Spleen (tissue), 7 donors: ENCODE data around the gene NUP155.

Source experiments
- POLR2A ChIP-seq, 3 donors: fragments of 450-650 bp; IDR thresholded peaks; one replicate each; pipeline ENCODE4 v1.5.1; 2017; ENCODE audit warnings: antibody characterized with exemption in 3 of 3, mild to moderate bottlenecking in 1 of 3
- TF ChIP-seq, protein P1 (sequence below), 11 experiments: fragments of 200-600 bp in 7 of 11; fragments of 450-650 bp in 4 of 11; sonication (generic) in 4 of 11; IDR thresholded peaks in 8 of 11; conservative IDR thresholded peaks in 3 of 11; 1 replicate in 7 of 11; 2 replicates in 4 of 11; pipeline versions ENCODE4 v1.4.0 to v1.8.0; 2016 to 2021; ENCODE audit warnings: antibody characterized with exemption in 11 of 11, inconsistent platforms in 4 of 11, mild to moderate bottlenecking in 1 of 11
- donor health status: DM: no; HTN: no; CAD: no; lungs with moderate emphysema.
- donor health status: DM: no; HTN: no; CAD: no.
- donor health status: DM: no; HTN: no; CAD: no.

DNA sequence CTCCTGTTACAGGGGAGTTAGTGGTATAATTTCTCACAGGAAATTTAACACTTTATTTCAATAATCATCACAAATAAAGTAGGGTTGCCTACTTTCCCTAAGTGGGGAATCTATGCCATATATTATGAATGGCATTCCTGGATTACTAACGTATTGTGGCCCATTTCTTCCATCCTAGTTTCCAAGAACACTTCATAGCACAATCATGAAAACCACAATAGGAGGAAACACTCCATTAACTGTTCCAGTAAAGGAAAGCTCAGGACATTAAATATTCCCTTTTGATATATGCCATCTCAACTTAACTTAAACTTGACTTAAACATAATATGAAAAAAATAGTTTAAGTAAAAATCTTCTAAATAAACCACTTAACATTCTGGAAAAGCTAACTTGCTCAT lies 123.9 kb downstream of the NUP155 start:
- TF ChIP-seq, protein P1, sequence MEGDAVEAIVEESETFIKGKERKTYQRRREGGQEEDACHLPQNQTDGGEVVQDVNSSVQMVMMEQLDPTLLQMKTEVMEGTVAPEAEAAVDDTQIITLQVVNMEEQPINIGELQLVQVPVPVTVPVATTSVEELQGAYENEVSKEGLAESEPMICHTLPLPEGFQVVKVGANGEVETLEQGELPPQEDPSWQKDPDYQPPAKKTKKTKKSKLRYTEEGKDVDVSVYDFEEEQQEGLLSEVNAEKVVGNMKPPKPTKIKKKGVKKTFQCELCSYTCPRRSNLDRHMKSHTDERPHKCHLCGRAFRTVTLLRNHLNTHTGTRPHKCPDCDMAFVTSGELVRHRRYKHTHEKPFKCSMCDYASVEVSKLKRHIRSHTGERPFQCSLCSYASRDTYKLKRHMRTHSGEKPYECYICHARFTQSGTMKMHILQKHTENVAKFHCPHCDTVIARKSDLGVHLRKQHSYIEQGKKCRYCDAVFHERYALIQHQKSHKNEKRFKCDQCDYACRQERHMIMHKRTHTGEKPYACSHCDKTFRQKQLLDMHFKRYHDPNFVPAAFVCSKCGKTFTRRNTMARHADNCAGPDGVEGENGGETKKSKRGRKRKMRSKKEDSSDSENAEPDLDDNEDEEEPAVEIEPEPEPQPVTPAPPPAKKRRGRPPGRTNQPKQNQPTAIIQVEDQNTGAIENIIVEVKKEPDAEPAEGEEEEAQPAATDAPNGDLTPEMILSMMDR (IDR thresholded peaks at IDR 0.05 in 8 of 11, conservative IDR thresholded peaks at IDR 0.05 in 3 of 11) = no peak
- TF ChIP-seq POLR2A (IDR thresholded peaks at IDR 0.05) = no peak
